Prostate gland (tissue), 2 donors: ENCODE measurements around the gene CUX1.

Experiments used
- CTCF ChIP-seq, 4 experiments: fragments of 200-600 bp in 2 of 4; fragments of 450-650 bp in 2 of 4; sonication (generic) in 2 of 4; IDR thresholded peaks; 1 replicate in 3 of 4; 2 replicates in 1 of 4; pipeline ENCODE4 v1.5.1; 2016 to 2019; ENCODE audit warnings: antibody characterized with exemption in 4 of 4, mild to moderate bottlenecking in 2 of 4, moderate library complexity in 2 of 4
- POLR2A ChIP-seq: fragments of 450-650 bp; IDR thresholded peaks from one replicate; pipeline ENCODE4 v1.6.1; 2016; ENCODE audit warnings: antibody characterized with exemption, mild to moderate bottlenecking

GRCh38 chr7:102188746-102189145, 371.3 kb downstream of the CUX1 start:
- TF ChIP-seq CTCF (IDR thresholded peaks at IDR 0.05) (no peak), POLR2A (no peak)
